Cardiac septum (tissue), 1 donor: Measurements from ENCODE around the gene TBCD. TPM values are rescaled to one million over a fixed set of nuclear protein-coding genes. Genes with fewer than 3 reads are reported as not detected.

Experiments used
- DNase-seq: peaks from one replicate; pipeline ENCODE4 v3.0.0-alpha.2; 2020; ENCODE audit warnings: low spot score
- intact Hi-C: fragments of 100-400 bp; cut with DNase I; formaldehyde crosslinking; loops from one replicate; pipeline ENCODE4 v1.14.0; 2022
- total RNA-seq: library from RNA; stranded (reverse); fragmentation: NEBNext Ultra II Directional; extraction: Animal tissue kit (Norgen Biotek cat#: 25700); gene quantifications from one replicate; pipeline ENCODE4 v1.2.1, GENCODE V29; 2021
- donor health status: DM: no; HTN: no; CAD: no.

The TBCD gene
- total RNA-seq, 1 donor from 2014 or later = 67.3 TPM

- DNase-seq = no peak
- intact Hi-C loops = no loop called here
Measured at GRCh38 chr17:82817947-82818346, 66.1 kb downstream of the TBCD start.

GRCh38 chr17:82820278-82821251 lies 68.7 kb downstream of the TBCD start:
- intact Hi-C loops = no loop called here
- no peak for DNase-seq

- DNase-seq = no peak
- intact Hi-C loops = no loop called here
Measured at GRCh38 chr17:82821554-82821953, 69.7 kb downstream of the TBCD start.

GRCh38 chr17:82822281-82822680 lies 70.4 kb downstream of the TBCD start:
- intact Hi-C loops = no loop called here
- DNase-seq = no peak

- DNase-seq = no peak
- intact Hi-C loops = no loop called here
Measured at GRCh38 chr17:82823004-82823403, 71.1 kb downstream of the TBCD start.

GRCh38 chr17:82825540-82826124 lies 73.8 kb downstream of the TBCD start:
- intact Hi-C loops = no loop called here
- DNase-seq = no peak

- intact Hi-C loops = no loop called here
- DNase-seq = no peak
Measured at GRCh38 chr17:82826211-82826610, 74.3 kb downstream of the TBCD start.

- no peak for DNase-seq
- intact Hi-C loops = no loop called here
Measured at GRCh38 chr17:82826956-82827355, 75.1 kb downstream of the TBCD start.

- intact Hi-C loops = no loop called here
- DNase-seq = no peak
Measured at GRCh38 chr17:82828875-82829487, 77.1 kb downstream of the TBCD start.

- peak; percentile 84 for DNase-seq
- intact Hi-C loops = no loop called here
Measured at GRCh38 chr17:82830249-82830661, 78.4 kb downstream of the TBCD start.

- no peak for DNase-seq
- intact Hi-C loops = no loop called here
Measured at GRCh38 chr17:82831041-82831817, 79.4 kb downstream of the TBCD start.

- intact Hi-C loops = no loop called here
- DNase-seq = no peak
Measured at GRCh38 chr17:82831818-82832200, 79.9 kb downstream of the TBCD start.

- intact Hi-C loops = no loop called here
- DNase-seq = no peak
Measured at GRCh38 chr17:82832411-82832810, 80.5 kb downstream of the TBCD start.

- intact Hi-C loops = no loop called here
Measured at GRCh38 chr17:82832881-82833475, 81.1 kb downstream of the TBCD start.

GRCh38 chr17:82835122-82835521 lies 83.3 kb downstream of the TBCD start:
- intact Hi-C loops = no loop called here
- DNase-seq = no peak

More at GRCh38 chr17:82832881-82833475, 81.1 kb downstream of the TBCD start:
- DNase-seq = no peak

- no peak for DNase-seq
- intact Hi-C loops = no loop called here
Measured at GRCh38 chr17:82835766-82836512, 84.1 kb downstream of the TBCD start.

- no peak for DNase-seq
- intact Hi-C loops = no loop called here
Measured at GRCh38 chr17:82836823-82837357, 85.0 kb downstream of the TBCD start.

- intact Hi-C loops = no loop called here
- DNase-seq = no peak
Measured at GRCh38 chr17:82837586-82838320, 85.9 kb downstream of the TBCD start.
